Hepatocyte (in vitro differentiated cells): Measurements from ENCODE around the gene LRRC9. TPM values are rescaled to one million over a fixed set of nuclear protein-coding genes. Genes with fewer than 3 reads are reported as not detected.
"Not testable (repeated sequence)": the region's sequence is repeated elsewhere in the genome, so short reads cannot be mapped to it uniquely, and the experiment has no call there.

Experiments used
- DNase-seq: peaks from one replicate; pipeline ENCODE4 v3.0.0-alpha.2; 2016; ENCODE audit warnings: low spot score
- H2AFZ ChIP-seq: fragments of 200-600 bp; sonication (generic); 2 replicates; pipeline ENCODE4 v1.6.0; 2016; ENCODE audit warnings: antibody characterized with exemption, mild to moderate bottlenecking
- H3K27ac ChIP-seq: fragments of 200-600 bp; sonication (generic); 2 replicates; pipeline ENCODE4 v1.5.1; 2016; ENCODE audit warnings: mild to moderate bottlenecking
- H3K27me3 ChIP-seq: fragments of 200-600 bp; sonication (generic); 2 replicates; pipeline ENCODE4 v1.6.1; 2016
- H3K36me3 ChIP-seq: fragments of 200-600 bp; sonication (generic); replicated peaks from 2 replicates; pipeline ENCODE4 v1.5.1; 2016; ENCODE audit warnings: low read depth; ENCODE audit not compliant: insufficient read depth
- H3K4me1 ChIP-seq: fragments of 200-600 bp; sonication (generic); 2 replicates; pipeline ENCODE4 v1.5.1; 2016; ENCODE audit warnings: mild to moderate bottlenecking, moderate library complexity; ENCODE audit not compliant: insufficient read depth
- H3K4me2 ChIP-seq: fragments of 200-600 bp; sonication (generic); 2 replicates; pipeline ENCODE4 v1.6.0; 2016
- H3K4me3 ChIP-seq: fragments of 200-600 bp; sonication (generic); 2 replicates; pipeline ENCODE4 v1.5.1; 2016; ENCODE audit warnings: mild to moderate bottlenecking
- H3K79me2 ChIP-seq: fragments of 200-600 bp; sonication (generic); 2 replicates; pipeline ENCODE4 v1.6.0; 2017; ENCODE audit warnings: mild to moderate bottlenecking
- H3K9me2 ChIP-seq: fragments of 200-600 bp; sonication (generic); replicated peaks from 2 replicates; pipeline ENCODE4 v1.6.0; 2017; ENCODE audit warnings: mild to moderate bottlenecking; ENCODE audit not compliant: insufficient read depth
- H3K9me3 ChIP-seq: fragments of 200-600 bp; sonication (generic); 2 replicates; pipeline ENCODE4 v1.5.1; 2016; ENCODE audit warnings: low read depth, mild to moderate bottlenecking
- H4K20me1 ChIP-seq: fragments of 200-600 bp; sonication (generic); 2 replicates; pipeline ENCODE4 v1.6.0; 2016; ENCODE audit warnings: mild to moderate bottlenecking; ENCODE audit not compliant: insufficient read depth, poor library complexity, severe bottlenecking
- EZH2 ChIP-seq: fragments of 200-600 bp; sonication (generic); IDR thresholded peaks from 2 replicates; pipeline ENCODE4 v1.6.1; 2016; ENCODE audit warnings: antibody characterized with exemption, mild to moderate bottlenecking, borderline replicate concordance
- EZH2phosphoT487 ChIP-seq: fragments of 200-600 bp; sonication (generic); IDR thresholded peaks from one replicate; pipeline ENCODE4 v1.6.1; 2018; ENCODE audit warnings: antibody characterized with exemption, mild to moderate bottlenecking, low read depth, moderate library complexity; ENCODE audit not compliant: unreplicated experiment, severe bottlenecking
- WGBS: methylation state at CpG from one replicate; pipeline ENCODE4 v1.1.6; 2016; ENCODE audit warnings: low lambda C conversion rate; ENCODE audit errors: missing lambda C conversion rate; 5-methylcytosine and 5-hydroxymethylcytosine counted together
- polyA plus RNA-seq: library from polyadenylated mRNA; unstranded; fragments of >200 nt; fragmentation: Nextera tagmentation; extraction: Ambion mirVana; gene quantifications from 2 replicates; pipeline ENCODE4 v1.2.1, GENCODE V29; 2016
- total RNA-seq: library from RNA; depleted of rRNA; stranded (reverse); fragments of >200 nt; gene quantifications from 2 replicates; pipeline ENCODE4 v1.2.3, GENCODE V29; 2014
- TF ChIP-seq, protein P1 (sequence below): fragments of 200-600 bp; sonication (generic); IDR thresholded peaks from 2 replicates; pipeline ENCODE4 v1.5.1; 2016; ENCODE audit warnings: antibody characterized with exemption, mild to moderate bottlenecking; ENCODE audit not compliant: poor library complexity

LRRC9 gene
- total and polyA plus RNA-seq, 2 experiments from 2014 or later: 0.13 to 2.1 TPM

DNA sequence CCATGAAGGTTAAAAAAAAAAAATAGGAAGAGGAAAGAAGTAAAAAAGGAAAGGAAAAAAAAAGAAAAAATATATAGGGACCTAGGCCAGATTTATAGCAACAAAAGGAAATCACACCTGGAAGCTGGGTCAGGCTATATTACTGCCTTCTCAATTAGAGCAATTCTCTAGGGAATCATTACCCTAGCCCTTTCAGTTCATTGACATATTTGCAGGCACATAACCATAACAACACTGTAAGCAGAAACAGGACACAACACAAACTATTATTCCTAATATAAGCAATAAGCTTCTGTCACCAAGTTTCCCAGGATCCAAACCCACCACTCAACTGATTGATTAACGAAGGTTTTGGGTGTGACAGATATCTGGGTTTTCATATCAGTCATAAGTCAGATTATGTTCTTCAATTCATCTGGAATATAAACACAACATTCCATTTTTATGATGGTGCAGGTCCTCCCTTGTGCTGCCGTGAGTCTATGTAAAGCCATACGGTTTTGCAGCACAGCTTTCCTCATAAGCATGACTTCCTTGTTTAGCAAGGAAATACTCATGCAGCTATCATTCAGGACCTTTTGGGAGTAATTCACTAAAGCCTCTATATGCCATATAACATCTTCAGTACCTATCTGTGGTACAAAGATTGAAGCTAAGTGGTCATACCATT, 176.0 kb downstream of the LRRC9 start:
- Histone ChIP-seq H3K27me3 (no peaks in the 10 kb centered on the region), H3K4me3 (no peak overlapping the region), H3K4me2 (no peak overlapping the region), H4K20me1 (peaks cover 10% of the 10 kb centered on the region), H3K36me3 (no peaks in the 10 kb centered on the region), H2AFZ (no peak overlapping the region), H3K9me2 (no peaks in the 10 kb centered on the region), H3K27ac (no peak overlapping the region), H3K79me2 (peaks cover 85% of the 10 kb centered on the region), H3K9me3 (no peaks in the 10 kb centered on the region), H3K4me1 (peaks cover 10% of the 10 kb centered on the region)
- no peak for DNase-seq
- 47% methylated on average over 3 of the region's 3 CpGs for WGBS
- TF ChIP-seq EZH2 (no peak), EZH2phosphoT487 (no peak)
- TF ChIP-seq, protein P1, sequence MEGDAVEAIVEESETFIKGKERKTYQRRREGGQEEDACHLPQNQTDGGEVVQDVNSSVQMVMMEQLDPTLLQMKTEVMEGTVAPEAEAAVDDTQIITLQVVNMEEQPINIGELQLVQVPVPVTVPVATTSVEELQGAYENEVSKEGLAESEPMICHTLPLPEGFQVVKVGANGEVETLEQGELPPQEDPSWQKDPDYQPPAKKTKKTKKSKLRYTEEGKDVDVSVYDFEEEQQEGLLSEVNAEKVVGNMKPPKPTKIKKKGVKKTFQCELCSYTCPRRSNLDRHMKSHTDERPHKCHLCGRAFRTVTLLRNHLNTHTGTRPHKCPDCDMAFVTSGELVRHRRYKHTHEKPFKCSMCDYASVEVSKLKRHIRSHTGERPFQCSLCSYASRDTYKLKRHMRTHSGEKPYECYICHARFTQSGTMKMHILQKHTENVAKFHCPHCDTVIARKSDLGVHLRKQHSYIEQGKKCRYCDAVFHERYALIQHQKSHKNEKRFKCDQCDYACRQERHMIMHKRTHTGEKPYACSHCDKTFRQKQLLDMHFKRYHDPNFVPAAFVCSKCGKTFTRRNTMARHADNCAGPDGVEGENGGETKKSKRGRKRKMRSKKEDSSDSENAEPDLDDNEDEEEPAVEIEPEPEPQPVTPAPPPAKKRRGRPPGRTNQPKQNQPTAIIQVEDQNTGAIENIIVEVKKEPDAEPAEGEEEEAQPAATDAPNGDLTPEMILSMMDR: no peak

DNA sequence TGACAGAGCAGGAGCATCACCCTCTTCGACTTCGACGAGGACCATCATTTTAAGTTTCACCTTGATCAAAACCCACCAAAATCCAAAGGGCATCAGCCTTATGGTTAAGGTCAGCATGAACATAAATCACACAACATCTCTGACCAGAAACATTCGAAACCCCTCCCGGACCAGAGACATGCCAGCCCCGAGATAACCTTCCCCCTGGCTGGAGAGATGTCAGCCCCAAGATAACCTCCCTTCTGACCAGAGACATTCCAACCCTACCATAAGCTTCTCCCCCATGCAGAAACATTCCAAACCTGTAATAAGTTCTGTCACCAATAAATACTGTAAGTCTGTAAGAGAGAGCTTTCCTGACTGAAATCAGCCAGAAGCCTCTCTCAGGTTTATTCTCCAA, 178.0 kb downstream of the LRRC9 start:
- Histone ChIP-seq H3K4me1 (peaks cover 8% of the 10 kb centered on the region), H3K27ac (no peak overlapping the region), H3K9me3 (no peaks in the 10 kb centered on the region), H3K9me2 (no peaks in the 10 kb centered on the region), H3K4me3 (no peak overlapping the region), H3K4me2 (no peak overlapping the region), H3K27me3 (no peaks in the 10 kb centered on the region), H3K79me2 (peaks cover 100% of the 10 kb centered on the region), H2AFZ (no peak overlapping the region), H4K20me1 (peaks cover 14% of the 10 kb centered on the region), H3K36me3 (no peaks in the 10 kb centered on the region)
- TF ChIP-seq EZH2phosphoT487 (no peak), EZH2 (no peak)
- TF ChIP-seq, protein P1: no peak
- WGBS: 57% methylated on average over 6 of the region's 6 CpGs
- no peak for DNase-seq

DNA sequence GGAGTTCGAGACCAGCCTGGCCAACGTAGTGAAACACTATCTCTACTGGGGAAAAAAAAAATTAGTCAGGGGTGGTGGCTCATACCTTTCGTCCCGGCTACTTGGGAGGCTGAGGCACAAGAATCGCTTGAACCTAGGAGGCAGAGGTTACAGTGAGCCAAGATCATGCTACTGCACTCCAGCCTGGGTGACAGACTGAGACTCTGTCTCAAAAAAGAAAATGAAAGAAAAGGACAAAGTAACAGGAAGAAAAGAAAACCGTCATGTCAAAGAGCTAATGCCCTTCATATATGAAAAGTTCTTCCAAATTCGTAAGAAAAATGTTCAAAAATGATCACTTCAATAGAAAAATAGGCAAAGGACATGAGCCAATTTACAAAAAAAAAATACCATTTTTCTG, 179.9 kb downstream of the LRRC9 start:
- H3K4me3 ChIP-seq, DNase-seq, H2AFZ ChIP-seq, H3K27ac ChIP-seq, H3K9me2 ChIP-seq, H3K4me1 ChIP-seq, H3K36me3 ChIP-seq, H3K9me3 ChIP-seq, H3K27me3 ChIP-seq, H3K4me2 ChIP-seq: not testable (repeated sequence)
- 91% methylated on average over 7 of the region's 7 CpGs for WGBS
- H3K79me2 ChIP-seq: peaks cover 99% of the 10 kb centered on the region
- H4K20me1 ChIP-seq: peaks cover 13% of the 10 kb centered on the region

DNA sequence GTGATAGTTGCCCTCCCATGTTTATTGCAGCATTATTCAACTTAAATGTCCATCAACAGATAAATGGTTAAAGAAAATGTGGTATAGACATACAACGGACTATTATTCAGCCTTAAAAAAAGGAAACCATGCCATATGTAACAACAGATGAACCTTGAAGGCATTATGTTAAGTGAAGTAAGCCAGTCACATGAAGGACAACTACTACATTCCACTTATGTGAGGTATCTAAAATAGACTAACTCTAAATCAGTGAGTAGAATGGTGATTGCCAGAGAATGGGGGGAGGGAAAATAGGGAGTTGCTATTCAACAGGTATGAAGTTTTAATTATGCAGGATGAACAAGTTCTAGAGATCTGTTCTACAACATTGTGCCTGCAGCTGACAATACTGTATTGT, 181.8 kb downstream of the LRRC9 start:
- Histone ChIP-seq H3K4me2 (no peak overlapping the region), H3K36me3 (no peaks in the 10 kb centered on the region), H4K20me1 (peaks cover 8% of the 10 kb centered on the region), H3K4me3 (no peak overlapping the region), H3K4me1 (no peaks in the 10 kb centered on the region), H2AFZ (no peak overlapping the region), H3K79me2 (peaks cover 93% of the 10 kb centered on the region), H3K9me3 (no peaks in the 10 kb centered on the region), H3K27ac (no peak overlapping the region), H3K9me2 (no peaks in the 10 kb centered on the region), H3K27me3 (no peaks in the 10 kb centered on the region)
- DNase-seq: no peak
- TF ChIP-seq, protein P1: no peak
- no peak for TF ChIP-seq EZH2
- no peak for TF ChIP-seq EZH2phosphoT487
- WGBS: 100% methylated on average over 1 of the region's 1 CpG
